ENCODE measurements around the gene SCPEP1. TPM values are rescaled to one million over a fixed set of nuclear protein-coding genes. Genes with fewer than 3 reads are reported as not detected.

Gene SCPEP1
- total and polyA plus RNA-seq, 10 of the 15 experiments (the other 5 are each of a cell fraction or from before 2014, with no cell fraction given): 31.2 to 80.2 (median 40.7) TPM

GRCh38 chr17:57034807-57035754, 57.1 kb downstream of the SCPEP1 start (continued):
- TF ChIP-seq POLR2AphosphoS5 (IDR thresholded peaks at IDR 0.05; ENCODE audit: low read length) (no peak), TCF3 (IDR thresholded peaks at IDR 0.05; ENCODE audit: borderline replicate concordance, insufficient read depth, low read depth, low read length) (no peak), SMC3 (IDR thresholded peaks at IDR 0.05; ENCODE audit: borderline replicate concordance, low read length) (no peak), TAF1 (IDR thresholded peaks at IDR 0.05; ENCODE audit: borderline replicate concordance, low read depth, low read length) (no peak), ZNF687 (IDR thresholded peaks at IDR 0.05) (no peak)

DNA sequence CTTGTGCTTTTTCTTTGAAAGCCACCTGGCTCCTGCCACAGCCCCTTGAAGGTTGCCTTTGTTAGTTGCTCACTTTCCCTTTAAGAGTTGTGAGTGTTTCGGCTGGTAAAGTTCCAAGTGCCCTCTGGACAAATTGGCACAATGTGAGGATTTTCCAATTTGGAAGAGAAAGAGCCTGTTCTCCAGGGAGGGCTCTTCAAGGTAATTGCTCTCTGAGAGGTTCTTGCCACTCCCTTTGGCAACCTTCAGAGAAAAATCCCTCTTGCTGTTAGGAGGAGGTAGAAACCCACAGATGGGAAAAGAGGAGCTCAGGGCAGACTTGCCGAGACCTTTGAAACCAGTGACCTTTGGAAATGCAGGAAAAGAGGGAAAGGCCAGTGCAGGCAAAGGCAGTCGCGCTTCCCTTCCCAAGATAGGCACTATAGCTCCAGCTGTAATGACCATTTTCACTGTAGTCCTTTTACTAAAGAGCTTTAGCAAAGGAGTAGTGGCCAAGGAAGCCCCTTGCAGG, 58.1 kb downstream of the SCPEP1 start:
- no peak for TF ChIP-seq ESRRA (IDR thresholded peaks at IDR 0.05; ENCODE audit: low read length)
- TF ChIP-seq NR2C2 (IDR thresholded peaks at IDR 0.05; ENCODE audit: borderline replicate concordance, control insufficient read depth, insufficient read length, low read depth): no peak
- TF ChIP-seq ZNF592 (IDR thresholded peaks at IDR 0.05): no peak
- TF ChIP-seq CBX3 (IDR thresholded peaks at IDR 0.05; ENCODE audit: borderline replicate concordance, low read depth): no peak
- TF ChIP-seq POU2F2 (IDR thresholded peaks at IDR 0.05; ENCODE audit: borderline replicate concordance, low read depth, low read length): no peak
- TF ChIP-seq TCF3 (IDR thresholded peaks at IDR 0.05; ENCODE audit: borderline replicate concordance, insufficient read depth, low read depth, low read length): no peak
- Histone ChIP-seq H3K4me2 (ENCODE audit: control insufficient read depth, insufficient read depth) (no peak overlapping the region), H3K36me3 (ENCODE audit: control insufficient read depth in 2 of 2, insufficient read depth in 2 of 2, low read length in 1 of 2) (no peaks in the 10 kb centered on the region), H3K27me3 (replicated peaks in 1 of 2; ENCODE audit: control insufficient read depth in 2 of 2, insufficient read depth in 2 of 2, low read length in 1 of 2) (peaks cover 0 to 4% of the 10 kb centered on the region in 2 experiments; a peak in 2 of 4 replicates), H3K4me3 (no peak overlapping the region), H2AFZ (ENCODE audit: control insufficient read depth, low read depth, low read length) (no peak overlapping the region), H3K9ac (ENCODE audit: control insufficient read depth, insufficient read depth, low read length) (no peak overlapping the region), H3K79me2 (ENCODE audit: control insufficient read depth, insufficient read depth, low read length) (no peaks in the 10 kb centered on the region), H3K9me3 (replicated peaks; ENCODE audit: control insufficient read depth, insufficient read depth, low read length) (no peaks in the 10 kb centered on the region), H3K27ac (ENCODE audit: control insufficient read depth, insufficient read depth) (no peak overlapping the region), H3K4me1 (ENCODE audit: control insufficient read depth, insufficient read depth, low read length) (no peaks in the 10 kb centered on the region), H4K20me1 (ENCODE audit: control insufficient read depth, insufficient read depth) (no peaks in the 10 kb centered on the region)
- ChIA-PET POLR2A (no interaction called here), SMC1A (ENCODE audit: uncharacterized antibody, unreplicated experiment) (interaction anchor here (0.6 to 1.9 kb wide), 4 partner anchors 12 to 1252 kb away, joined by 3 to 5 read pairs (median 4); no protein-coding TSS in a partner anchor), CTCF (interaction anchor here (1.6 kb wide), 1 partner anchor 26 kb away, joined by 4 read pairs; no protein-coding TSS in a partner anchor), RAD21 (ENCODE audit: unreplicated experiment) (no interaction called here)
- intact Hi-C loops (cut with micrococcal nuclease; ENCODE audit: unreplicated experiment): no loop called here
- in situ Hi-C loops (cut with MboI): no loop called here
- BruUV-seq (replicated peaks): no TSS peak
- no peak for DNase-seq (ENCODE audit: low read depth, low spot score)
- WGBS (ENCODE audit: insufficient coverage, insufficient replicate concordance, low lambda C conversion rate, missing lambda C conversion rate): 50% methylated on average over 4 of the region's 4 CpGs
- FAIRE-seq: no peak
- no peak for ATAC-seq
